Fibroblast of lung (primary cell): ENCODE results near the gene H6PD. TPM values are rescaled to one million over a fixed set of nuclear protein-coding genes. Genes with fewer than 3 reads are reported as not detected.
A peak's percentile ranks its signal among the peaks of the same experiment; 100 is the strongest.

Source experiments
- DNase-seq, 2 donors: peaks; one replicate each; pipeline versions ENCODE4 v3.0.0 to v3.0.0-alpha.2; 2010; ENCODE audit warnings: low read depth in 2 of 2
- H2AFZ ChIP-seq: 2 replicates; pipeline ENCODE4 v1.5.1; 2012; ENCODE audit warnings: low read length, control low read depth, inconsistent platforms
- H3K27ac ChIP-seq: 2 replicates; pipeline ENCODE4 v1.5.1; 2011; ENCODE audit warnings: low read length, control low read depth; ENCODE audit not compliant: insufficient read depth
- H3K27me3 ChIP-seq: 2 replicates; pipeline ENCODE4 v1.5.1; 2011; ENCODE audit warnings: mild to moderate bottlenecking, low read length; ENCODE audit not compliant: control insufficient read depth, insufficient read depth
- H3K36me3 ChIP-seq: 2 replicates; pipeline ENCODE4 v1.5.1; 2011; ENCODE audit warnings: low read length; ENCODE audit not compliant: control insufficient read depth, insufficient read depth
- H3K4me1 ChIP-seq: 2 replicates; pipeline ENCODE4 v1.5.1; 2011; ENCODE audit warnings: low read length; ENCODE audit not compliant: control insufficient read depth, insufficient read depth; ENCODE audit errors: extremely low read depth
- H3K4me2 ChIP-seq: 2 replicates; pipeline ENCODE4 v1.5.1; 2011; ENCODE audit warnings: low read length, control low read depth; ENCODE audit not compliant: insufficient read depth; ENCODE audit errors: extremely low read depth
- H3K4me3 ChIP-seq, 4 experiments: fragments of 200-600 bp in 1 of 4; sonication (generic) in 1 of 4; replicated peaks in 1 of 4; 2 replicates each; pipeline ENCODE4 v1.5.1; 2011 to 2016; ENCODE audit warnings: low read length in 4 of 4, low read depth in 3 of 4, mild to moderate bottlenecking in 3 of 4, control low read depth in 2 of 4, inconsistent platforms in 1 of 4, mixed read lengths in 1 of 4; ENCODE audit not compliant: insufficient read depth in 1 of 4; ENCODE audit errors: control extremely low read depth in 1 of 4
- H3K79me2 ChIP-seq: 2 replicates; pipeline ENCODE4 v1.5.1; 2012; ENCODE audit warnings: mild to moderate bottlenecking, low read length, inconsistent platforms; ENCODE audit not compliant: control insufficient read depth, insufficient read depth
- H3K9ac ChIP-seq: 2 replicates; pipeline ENCODE4 v1.5.1; 2011; ENCODE audit warnings: mild to moderate bottlenecking, low read length, control low read depth; ENCODE audit not compliant: insufficient read depth
- H3K9me3 ChIP-seq: 2 replicates; pipeline ENCODE4 v1.5.1; 2012; ENCODE audit warnings: low read depth, low read length; ENCODE audit not compliant: control insufficient read depth, insufficient read depth
- H4K20me1 ChIP-seq: 2 replicates; pipeline ENCODE4 v1.5.1; 2011; ENCODE audit warnings: low read length; ENCODE audit not compliant: control insufficient read depth, insufficient read depth; ENCODE audit errors: extremely low read depth
- EZH2 ChIP-seq: IDR thresholded peaks from 2 replicates; pipeline ENCODE4 v1.5.1; 2012; ENCODE audit warnings: low read length, control low read depth, mild to moderate bottlenecking; ENCODE audit errors: missing control alignments
- polyA plus RNA-seq, 2 donors: library from polyadenylated mRNA; depleted of rRNA in 1 of 2; stranded (reverse) in 1 of 2; unstranded in 1 of 2; fragments of >200 nt; gene quantifications; 2 replicates each; pipeline ENCODE4 v1.2.1, GENCODE V29; 2011 to 2012; ENCODE audit warnings: missing spikeins in 1 of 2
- total RNA-seq: library from RNA; depleted of rRNA; stranded (reverse); fragments of >200 nt; gene quantifications from 2 replicates; pipeline ENCODE4 v1.2.1, GENCODE V29; 2014
- TF ChIP-seq, protein P1 (sequence below), 2 donors: IDR thresholded peaks in 1 of 2; conservative IDR thresholded peaks in 1 of 2; 1 replicate in 1 of 2; 2 replicates in 1 of 2; pipeline ENCODE4 v1.5.1; 2011 to 2012; ENCODE audit warnings: low read length in 2 of 2, control low read depth in 1 of 2, inconsistent platforms in 1 of 2, low read depth in 1 of 2, mild to moderate bottlenecking in 1 of 2

Gene H6PD
- total and polyA plus RNA-seq, 2 donors (not counting 1 experiment from before 2014, with no cell fraction given): 15.2 to 23.5 TPM

DNA sequence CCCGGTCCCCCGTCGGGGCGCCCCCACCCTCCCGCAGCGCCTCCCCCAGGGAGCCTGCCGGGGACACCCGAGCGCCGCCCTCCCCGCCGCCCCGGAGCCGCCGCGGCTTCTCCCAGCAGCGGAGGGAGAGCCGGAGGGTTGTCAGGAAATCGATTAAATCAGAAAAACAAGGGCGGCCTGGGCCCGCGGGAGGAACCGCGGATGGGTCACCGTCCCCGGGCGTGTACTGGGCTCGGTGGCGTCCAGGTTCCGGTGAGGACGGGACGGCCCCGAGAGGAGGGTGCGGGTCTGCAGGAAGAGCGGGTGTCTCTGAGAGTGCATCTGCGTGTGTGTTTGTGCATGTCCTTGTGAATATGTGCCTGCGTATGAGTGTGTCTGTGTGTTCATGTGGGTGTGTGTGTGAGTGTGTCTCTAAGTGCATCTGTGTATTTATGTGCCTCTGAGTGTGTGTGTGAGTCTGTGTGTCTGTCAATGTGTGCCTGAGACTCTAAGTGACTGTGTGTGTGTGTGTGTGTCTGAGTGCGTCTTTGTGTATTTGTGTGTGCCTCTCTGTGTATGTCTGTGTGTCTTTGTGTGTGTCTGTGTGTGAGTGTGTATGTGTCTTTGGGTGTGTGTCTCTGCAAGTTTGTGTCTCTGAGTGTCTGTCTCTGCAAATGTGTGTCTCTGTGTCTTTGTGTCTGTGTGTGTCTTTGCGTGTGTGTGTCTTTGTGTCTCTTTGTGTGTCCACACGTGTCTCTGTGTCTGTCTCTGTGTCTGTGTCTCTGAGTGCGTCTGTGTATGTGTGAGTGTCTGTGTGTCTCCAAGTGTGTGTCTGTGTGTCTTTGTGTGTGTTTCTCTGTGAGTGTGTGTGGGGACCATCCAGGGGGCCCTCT is 59.2 kb downstream of the H6PD start:
- no peaks in the 10 kb centered on the region for H3K9me3 ChIP-seq
- peaks cover 1% of the 10 kb centered on the region for H4K20me1 ChIP-seq
- H3K4me3 ChIP-seq: peak overlapping the region; percentile 84 to 100 (median 99)
- peak overlapping the region; percentile 93 for H3K4me2 ChIP-seq
- H2AFZ ChIP-seq: peak overlapping the region; percentile 29
- TF ChIP-seq EZH2: no peak
- TF ChIP-seq, protein P1, sequence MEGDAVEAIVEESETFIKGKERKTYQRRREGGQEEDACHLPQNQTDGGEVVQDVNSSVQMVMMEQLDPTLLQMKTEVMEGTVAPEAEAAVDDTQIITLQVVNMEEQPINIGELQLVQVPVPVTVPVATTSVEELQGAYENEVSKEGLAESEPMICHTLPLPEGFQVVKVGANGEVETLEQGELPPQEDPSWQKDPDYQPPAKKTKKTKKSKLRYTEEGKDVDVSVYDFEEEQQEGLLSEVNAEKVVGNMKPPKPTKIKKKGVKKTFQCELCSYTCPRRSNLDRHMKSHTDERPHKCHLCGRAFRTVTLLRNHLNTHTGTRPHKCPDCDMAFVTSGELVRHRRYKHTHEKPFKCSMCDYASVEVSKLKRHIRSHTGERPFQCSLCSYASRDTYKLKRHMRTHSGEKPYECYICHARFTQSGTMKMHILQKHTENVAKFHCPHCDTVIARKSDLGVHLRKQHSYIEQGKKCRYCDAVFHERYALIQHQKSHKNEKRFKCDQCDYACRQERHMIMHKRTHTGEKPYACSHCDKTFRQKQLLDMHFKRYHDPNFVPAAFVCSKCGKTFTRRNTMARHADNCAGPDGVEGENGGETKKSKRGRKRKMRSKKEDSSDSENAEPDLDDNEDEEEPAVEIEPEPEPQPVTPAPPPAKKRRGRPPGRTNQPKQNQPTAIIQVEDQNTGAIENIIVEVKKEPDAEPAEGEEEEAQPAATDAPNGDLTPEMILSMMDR (conservative IDR thresholded peaks at IDR 0.05 in 1 of 2, IDR thresholded peaks at IDR 0.05 in 1 of 2; ENCODE audit: low read depth in 1 of 2, low read length in 2 of 2): no peak
- peaks cover 4% of the 10 kb centered on the region for H3K36me3 ChIP-seq
- H3K27me3 ChIP-seq: no peaks in the 10 kb centered on the region
- H3K9ac ChIP-seq: peak overlapping the region; percentile 86
- H3K4me1 ChIP-seq: peaks cover 24% of the 10 kb centered on the region
- H3K79me2 ChIP-seq: peaks cover 53% of the 10 kb centered on the region
- H3K27ac ChIP-seq: peak overlapping the region; percentile 94
- DNase-seq: peak; percentile 64 to 67

DNA sequence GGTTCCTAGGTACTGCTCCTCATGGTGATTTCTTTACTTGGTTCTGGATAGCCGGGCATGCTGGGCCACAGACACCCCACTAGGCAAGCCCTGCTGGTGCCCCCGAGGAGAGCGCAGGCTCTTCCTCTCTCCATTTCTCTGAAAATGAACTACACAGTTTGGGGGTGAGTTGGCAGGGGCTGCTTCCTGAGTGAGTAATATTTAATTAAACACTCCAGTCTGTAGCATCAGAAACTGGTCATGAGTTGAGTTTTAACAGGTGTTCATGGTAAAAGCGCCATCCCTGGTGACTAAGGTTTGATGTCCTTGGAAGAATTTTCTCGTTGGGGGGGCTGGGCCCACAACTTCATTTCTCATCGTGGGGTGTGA is 59.8 kb downstream of the H6PD start:
- peaks cover 1% of the 10 kb centered on the region for H4K20me1 ChIP-seq

More for the DNA sequence above, 59.8 kb downstream of the H6PD start:
- Histone ChIP-seq H3K4me1 (peaks cover 24% of the 10 kb centered on the region), H3K27me3 (no peaks in the 10 kb centered on the region), H2AFZ (no peak overlapping the region), H3K4me2 (peak overlapping the region; percentile 93), H3K27ac (peak overlapping the region; percentile 94), H3K4me3 (peak overlapping the region; percentile 84 to 100 (median 99)), H3K79me2 (peaks cover 59% of the 10 kb centered on the region), H3K36me3 (peaks cover 4% of the 10 kb centered on the region), H3K9me3 (no peaks in the 10 kb centered on the region), H3K9ac (peak overlapping the region; percentile 86)
- TF ChIP-seq, protein P1 (conservative IDR thresholded peaks at IDR 0.05 in 1 of 2, IDR thresholded peaks at IDR 0.05 in 1 of 2; ENCODE audit: low read depth in 1 of 2, low read length in 2 of 2): no peak
- TF ChIP-seq EZH2: no peak
- peak; percentile 75 to 94 for DNase-seq
